ENCODE measurements around the gene SCP2.

Gene SCP2

DNA sequence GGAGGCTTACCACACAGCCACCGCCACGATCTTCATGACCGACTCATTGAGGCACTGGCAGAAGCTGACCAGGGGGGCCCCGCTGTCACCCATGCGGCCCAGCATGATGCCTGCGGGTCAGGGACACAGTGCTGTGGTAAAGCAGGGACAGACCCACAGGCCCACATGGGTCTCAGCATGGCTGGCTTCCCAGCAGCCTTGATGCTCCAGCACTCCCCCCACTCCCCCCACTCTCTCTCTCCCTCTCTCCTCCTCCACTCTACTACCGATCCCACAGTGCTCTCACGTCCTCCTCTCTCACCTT, 166.3 kb downstream of the SCP2 start:
- Histone ChIP-seq H3K79me2 (ENCODE audit: insufficient read depth, low read length) (no peaks in the 10 kb centered on the region), H3K9ac (ENCODE audit: low read length) (no peak overlapping the region), H3K27ac (ENCODE audit: low read depth, low read length) (no peak overlapping the region), H3K4me2 (ENCODE audit: low read depth, low read length, poor library complexity, severe bottlenecking) (no peak overlapping the region), H3K27me3 (ENCODE audit: low read length) (no peaks in the 10 kb centered on the region), H3K4me3 (ENCODE audit: insufficient read depth, low read length, poor library complexity, severe bottlenecking) (no peak overlapping the region), H3K9me2 (replicated peaks; ENCODE audit: insufficient read depth, low read length) (no peaks in the 10 kb centered on the region), H4K20me1 (ENCODE audit: low read depth, low read length) (no peaks in the 10 kb centered on the region), H2AFZ (ENCODE audit: low read depth, low read length, severe bottlenecking) (no peak overlapping the region), H3F3A (ENCODE audit: insufficient read depth) (no peaks in the 10 kb centered on the region), H3K9me3 (ENCODE audit: insufficient read depth, low read length) (peaks cover 28% of the 10 kb centered on the region; the same call in 1 of the 2 replicates), H3K36me3 (ENCODE audit: low read length) (no peaks in the 10 kb centered on the region)
- TF ChIP-seq EZH2phosphoT487 (conservative IDR thresholded peaks at IDR 0.05; ENCODE audit: low read length): no peak
- TF ChIP-seq, protein P1, sequence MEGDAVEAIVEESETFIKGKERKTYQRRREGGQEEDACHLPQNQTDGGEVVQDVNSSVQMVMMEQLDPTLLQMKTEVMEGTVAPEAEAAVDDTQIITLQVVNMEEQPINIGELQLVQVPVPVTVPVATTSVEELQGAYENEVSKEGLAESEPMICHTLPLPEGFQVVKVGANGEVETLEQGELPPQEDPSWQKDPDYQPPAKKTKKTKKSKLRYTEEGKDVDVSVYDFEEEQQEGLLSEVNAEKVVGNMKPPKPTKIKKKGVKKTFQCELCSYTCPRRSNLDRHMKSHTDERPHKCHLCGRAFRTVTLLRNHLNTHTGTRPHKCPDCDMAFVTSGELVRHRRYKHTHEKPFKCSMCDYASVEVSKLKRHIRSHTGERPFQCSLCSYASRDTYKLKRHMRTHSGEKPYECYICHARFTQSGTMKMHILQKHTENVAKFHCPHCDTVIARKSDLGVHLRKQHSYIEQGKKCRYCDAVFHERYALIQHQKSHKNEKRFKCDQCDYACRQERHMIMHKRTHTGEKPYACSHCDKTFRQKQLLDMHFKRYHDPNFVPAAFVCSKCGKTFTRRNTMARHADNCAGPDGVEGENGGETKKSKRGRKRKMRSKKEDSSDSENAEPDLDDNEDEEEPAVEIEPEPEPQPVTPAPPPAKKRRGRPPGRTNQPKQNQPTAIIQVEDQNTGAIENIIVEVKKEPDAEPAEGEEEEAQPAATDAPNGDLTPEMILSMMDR (IDR thresholded peaks at IDR 0.05; ENCODE audit: insufficient read depth, low read length, poor library complexity, severe bottlenecking): no peak

DNA sequence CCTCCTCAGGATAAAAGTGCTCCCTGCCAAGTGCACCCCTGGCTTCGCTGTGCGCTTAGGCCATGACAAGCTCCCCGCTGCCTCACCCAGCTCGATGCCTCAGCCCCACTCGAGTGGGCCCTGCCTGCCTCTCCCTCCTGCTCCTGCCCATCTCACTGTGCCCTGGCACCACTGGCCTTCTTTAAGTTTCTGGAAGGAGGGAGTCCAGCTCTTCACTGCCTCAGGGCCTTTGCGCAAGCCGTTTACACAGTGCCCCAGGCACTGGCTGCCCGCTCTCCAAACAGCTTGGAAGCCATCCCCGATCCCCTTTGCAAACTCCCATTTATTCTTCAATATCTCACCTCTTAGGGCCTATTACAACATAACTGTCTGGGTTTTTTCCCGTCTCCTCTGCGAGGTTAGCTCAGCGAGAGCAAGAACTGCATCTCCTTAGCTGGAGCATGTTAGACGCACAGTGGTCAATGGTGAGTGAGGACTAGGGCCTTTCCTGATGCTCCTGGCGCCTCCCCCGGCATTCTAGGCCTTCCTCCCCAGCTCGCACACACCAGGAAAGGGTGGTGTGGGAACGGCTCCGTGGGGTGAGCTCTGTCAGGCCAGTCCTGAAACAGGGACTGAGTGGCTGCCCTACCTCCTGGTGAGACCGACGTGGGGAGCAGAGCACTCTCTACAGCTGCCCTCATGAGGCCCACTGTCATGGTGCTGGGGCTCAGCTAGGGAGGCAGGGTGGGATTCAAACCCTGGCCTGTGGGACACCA, 166.9 kb downstream of the SCP2 start:
- Histone ChIP-seq H3F3A (ENCODE audit: insufficient read depth) (no peaks in the 10 kb centered on the region), H3K9ac (ENCODE audit: low read length) (no peak overlapping the region), H3K27me3 (ENCODE audit: low read length) (no peaks in the 10 kb centered on the region), H3K9me3 (ENCODE audit: insufficient read depth, low read length) (peaks cover 33% of the 10 kb centered on the region; the same call in 1 of the 2 replicates), H3K9me2 (replicated peaks; ENCODE audit: insufficient read depth, low read length) (no peaks in the 10 kb centered on the region), H4K20me1 (ENCODE audit: low read depth, low read length) (no peaks in the 10 kb centered on the region), H3K4me2 (ENCODE audit: low read depth, low read length, poor library complexity, severe bottlenecking) (no peak overlapping the region), H2AFZ (ENCODE audit: low read depth, low read length, severe bottlenecking) (no peak overlapping the region), H3K79me2 (ENCODE audit: insufficient read depth, low read length) (no peaks in the 10 kb centered on the region), H3K27ac (ENCODE audit: low read depth, low read length) (no peak overlapping the region), H3K36me3 (ENCODE audit: low read length) (no peaks in the 10 kb centered on the region), H3K4me3 (ENCODE audit: insufficient read depth, low read length, poor library complexity, severe bottlenecking) (no peak overlapping the region)
- TF ChIP-seq EZH2phosphoT487 (conservative IDR thresholded peaks at IDR 0.05; ENCODE audit: low read length): no peak
- TF ChIP-seq, protein P1 (IDR thresholded peaks at IDR 0.05; ENCODE audit: insufficient read depth, low read length, poor library complexity, severe bottlenecking): no peak

DNA sequence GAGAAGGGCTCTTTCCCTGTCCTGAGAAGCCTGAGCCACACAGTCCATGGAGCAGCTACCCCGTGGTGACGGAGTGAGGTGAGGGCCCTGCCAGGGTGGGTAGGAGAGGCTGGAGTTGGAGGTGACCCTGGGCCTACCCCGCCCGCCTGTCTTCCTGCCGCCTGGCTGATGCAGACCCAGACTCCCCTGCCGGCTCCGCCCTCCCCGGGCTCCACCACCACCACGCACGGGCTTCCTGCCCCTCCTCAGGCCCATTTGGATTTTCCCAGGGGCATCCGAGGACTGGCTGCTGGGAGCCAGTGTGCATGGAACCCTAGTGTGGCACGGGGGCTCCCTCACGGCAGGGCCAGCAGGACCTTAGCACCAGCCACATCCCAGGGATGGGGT, 167.4 kb downstream of the SCP2 start:
- H3K4me2 ChIP-seq (ENCODE audit: low read depth, low read length, poor library complexity, severe bottlenecking): no peak overlapping the region
- no peak overlapping the region for H2AFZ ChIP-seq (ENCODE audit: low read depth, low read length, severe bottlenecking)
- H3F3A ChIP-seq (ENCODE audit: insufficient read depth): no peaks in the 10 kb centered on the region
- H3K9me2 ChIP-seq (replicated peaks; ENCODE audit: insufficient read depth, low read length): no peaks in the 10 kb centered on the region
- H3K9me3 ChIP-seq (ENCODE audit: insufficient read depth, low read length): peaks cover 39% of the 10 kb centered on the region; the same call in 1 of the 2 replicates
- H3K27ac ChIP-seq (ENCODE audit: low read depth, low read length): no peak overlapping the region
- no peaks in the 10 kb centered on the region for H3K36me3 ChIP-seq (ENCODE audit: low read length)
- H3K79me2 ChIP-seq (ENCODE audit: insufficient read depth, low read length): no peaks in the 10 kb centered on the region
- no peak overlapping the region for H3K9ac ChIP-seq (ENCODE audit: low read length)
- H3K27me3 ChIP-seq (ENCODE audit: low read length): no peaks in the 10 kb centered on the region
- no peak overlapping the region for H3K4me3 ChIP-seq (ENCODE audit: insufficient read depth, low read length, poor library complexity, severe bottlenecking)
- TF ChIP-seq, protein P1 (IDR thresholded peaks at IDR 0.05; ENCODE audit: insufficient read depth, low read length, poor library complexity, severe bottlenecking): no peak
- TF ChIP-seq EZH2phosphoT487 (conservative IDR thresholded peaks at IDR 0.05; ENCODE audit: low read length): no peak
- H4K20me1 ChIP-seq (ENCODE audit: low read depth, low read length): no peaks in the 10 kb centered on the region
